MCF 10A (cell line): ENCODE measurements around the gene PUM2. TPM values are rescaled to one million over a fixed set of nuclear protein-coding genes. Genes with fewer than 3 reads are reported as not detected.

ENCODE experiments used
- BruUV-seq: library from RNA; stranded (reverse); fragments of 400-500 nt; replicated peaks from 2 replicates; lab custom pipeline; 2021; lab: Mats Ljungman, UMichigan
- CTCF ChIA-PET: fragments of 300-600 bp; sonication (Branson Sonifier 250); formaldehyde crosslinking; extraction: SDS; loops from one replicate; lab custom pipeline; 2021; ENCODE audit warnings: antibody characterized with exemption, inconsistent platforms; lab: Yijun Ruan, JAX
- POLR2A ChIA-PET: fragments of 300-600, 350-650 bp; sonication (Branson Sonifier 250); formaldehyde crosslinking; extraction: SDS; loops from one replicate; lab custom pipeline; 2020; ENCODE audit warnings: antibody characterized with exemption, inconsistent platforms; lab: Yijun Ruan, JAX
- DNase-seq: peaks from one replicate; pipeline ENCODE4 v3.0.0-alpha.2; 2018; ENCODE audit not compliant: unreplicated experiment
- H3K27ac Mint-ChIP-seq: one replicate; pipeline ENCODE4 v1.8.0; 2022; ENCODE audit warnings: mild to moderate bottlenecking, low read depth, mixed read lengths; ENCODE audit not compliant: unreplicated experiment
- H3K27me3 Mint-ChIP-seq: one replicate; pipeline ENCODE4 v1.8.0; 2022; ENCODE audit warnings: mixed read lengths; ENCODE audit not compliant: insufficient read depth, unreplicated experiment
- H3K36me3 Mint-ChIP-seq: one replicate; pipeline ENCODE4 v1.8.0; 2022; ENCODE audit warnings: mild to moderate bottlenecking, moderate library complexity, mixed read lengths; ENCODE audit not compliant: insufficient read depth, unreplicated experiment
- H3K4me1 Mint-ChIP-seq: one replicate; pipeline ENCODE4 v1.8.0; 2022; ENCODE audit warnings: mixed read lengths; ENCODE audit not compliant: insufficient read depth, unreplicated experiment
- H3K4me3 Mint-ChIP-seq: one replicate; pipeline ENCODE4 v1.8.0; 2022; ENCODE audit warnings: mild to moderate bottlenecking, moderate library complexity, mixed read lengths; ENCODE audit not compliant: unreplicated experiment
- H3K9me3 Mint-ChIP-seq: one replicate; pipeline ENCODE4 v1.8.0; 2022; ENCODE audit warnings: mixed read lengths; ENCODE audit not compliant: unreplicated experiment
- CTCF ChIP-seq: fragments of 200-600 bp; IDR thresholded peaks from one replicate; pipeline ENCODE4 v1.8.0; 2022; ENCODE audit warnings: antibody characterized with exemption, mild to moderate bottlenecking; ENCODE audit not compliant: unreplicated experiment
- intact Hi-C: fragments of 100-400 bp; cut with micrococcal nuclease; formaldehyde crosslinking; loops from 2 replicates; pipeline ENCODE4 v1.14.1; 2022
- total RNA-seq: library from RNA; stranded (reverse); gene quantifications from 2 replicates; pipeline ENCODE4 v1.2.3, GENCODE V29; 2022

PUM2 gene
- total RNA-seq, 1 experiment from 2014 or later, result 86.7 TPM

GRCh38 chr2:20366672-20367116 lies 16.1 kb upstream of the PUM2 start:
- Mint-ChIP-seq H3K36me3 (no peaks in the 10 kb centered on the region), H3K27ac (no peak overlapping the region), H3K27me3 (no peaks in the 10 kb centered on the region), H3K9me3 (no peaks in the 10 kb centered on the region), H3K4me3 (no peak overlapping the region), H3K4me1 (peaks cover 39% of the 10 kb centered on the region)
- intact Hi-C loops, result no loop called here
- BruUV-seq, result no TSS peak
- no peak for DNase-seq
- TF ChIP-seq CTCF, result no peak
- ChIA-PET POLR2A (interaction anchor here (1.6 to 6.0 kb wide), 2 partner anchors 12 to 17 kb away, joined by 5 to 91 read pairs; no protein-coding TSS in a partner anchor), CTCF (interaction anchor here (0.7 to 1.9 kb wide), 4 partner anchors 12 to 44 kb away, joined by 3 to 11 read pairs (median 8); no protein-coding TSS in a partner anchor)

- no TSS peak for BruUV-seq
- no peak overlapping the region for H3K27ac Mint-ChIP-seq
- H3K4me1 Mint-ChIP-seq, result peaks cover 33% of the 10 kb centered on the region
- CTCF ChIA-PET, result interaction anchor here (0.9 to 1.5 kb wide), 4 partner anchors 14 to 41 kb away, joined by 3 to 10 read pairs (median 6); no protein-coding TSS in a partner anchor
- POLR2A ChIA-PET, result interaction anchor here (0.5 to 1.6 kb wide), 8 partner anchors 9 to 82 kb away, joined by 3 to 7 read pairs (median 4); partner anchors contain the start of gene RHOB
- TF ChIP-seq CTCF, result no peak
- H3K4me3 Mint-ChIP-seq, result no peak overlapping the region
- no peaks in the 10 kb centered on the region for H3K27me3 Mint-ChIP-seq
- no peaks in the 10 kb centered on the region for H3K36me3 Mint-ChIP-seq
- intact Hi-C loops, result no loop called here
- H3K9me3 Mint-ChIP-seq, result no peaks in the 10 kb centered on the region
- peak; percentile 53 for DNase-seq
Observed at GRCh38 chr2:20365249-20365817, 14.7 kb upstream of the PUM2 start.

GRCh38 chr2:20363578-20363977 lies 12.9 kb upstream of the PUM2 start:
- DNase-seq, result no peak
- intact Hi-C loops, result no loop called here
- no TSS peak for BruUV-seq
- no peaks in the 10 kb centered on the region for H3K9me3 Mint-ChIP-seq
- ChIA-PET POLR2A (interaction anchor here (0.5 kb wide), 1 partner anchor 1427 kb away, joined by 3 read pairs; no protein-coding TSS in a partner anchor), CTCF (interaction anchor here (0.7 kb wide), 1 partner anchor 28 kb away, joined by 4 read pairs; no protein-coding TSS in a partner anchor)
- no peak for TF ChIP-seq CTCF
- peaks cover 6% of the 10 kb centered on the region for H3K36me3 Mint-ChIP-seq
- H3K27me3 Mint-ChIP-seq, result no peaks in the 10 kb centered on the region
- no peak overlapping the region for H3K27ac Mint-ChIP-seq
- peaks cover 17% of the 10 kb centered on the region for H3K4me1 Mint-ChIP-seq
- no peak overlapping the region for H3K4me3 Mint-ChIP-seq

DNA sequence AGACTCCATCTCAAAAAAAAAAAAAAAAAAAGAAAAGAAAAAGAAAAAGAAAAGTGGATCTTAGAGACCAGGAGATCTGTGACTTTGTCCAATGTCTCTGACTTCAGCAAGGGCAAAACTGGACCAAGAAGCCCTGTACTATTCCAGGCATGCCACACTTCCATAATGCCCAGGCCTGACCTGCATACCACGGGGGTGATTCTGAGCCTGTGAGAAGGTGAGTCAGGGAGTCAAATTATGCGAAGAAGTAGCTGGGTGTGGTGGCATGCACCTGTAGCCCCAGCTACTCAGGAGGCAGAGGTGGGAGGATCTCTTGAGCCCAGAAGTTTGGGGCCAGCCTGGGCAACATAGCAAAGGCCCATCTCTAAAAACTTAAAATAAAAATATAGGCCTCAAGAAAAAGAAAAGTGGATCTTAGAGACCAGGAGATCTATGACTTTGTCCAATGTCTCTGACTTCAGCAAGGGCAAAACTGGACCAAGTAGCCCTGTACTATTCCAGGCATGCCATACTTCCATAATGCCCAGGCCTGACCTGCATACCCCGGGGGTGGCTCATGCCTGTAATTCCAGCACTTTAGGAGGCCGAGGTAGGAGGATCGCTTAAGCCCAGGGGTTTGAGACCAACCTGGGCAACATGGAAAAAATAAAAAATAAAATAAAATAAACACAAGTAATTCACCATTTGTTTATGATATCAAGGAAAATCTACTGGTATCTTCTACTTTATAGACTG lies 12.2 kb upstream of the PUM2 start:
- Mint-ChIP-seq H3K27me3 (no peaks in the 10 kb centered on the region), H3K4me3 (no peak overlapping the region), H3K27ac (no peak overlapping the region), H3K36me3 (peaks cover 6% of the 10 kb centered on the region), H3K4me1 (peaks cover 21% of the 10 kb centered on the region), H3K9me3 (no peaks in the 10 kb centered on the region)
- ChIA-PET POLR2A (interaction anchor here (0.5 kb wide), 1 partner anchor 1427 kb away, joined by 3 read pairs; no protein-coding TSS in a partner anchor), CTCF (interaction anchor here (0.7 to 0.8 kb wide), 2 partner anchors 16 to 61 kb away, joined by 3 read pairs; no protein-coding TSS in a partner anchor)
- no peak for TF ChIP-seq CTCF
- intact Hi-C loops, result no loop called here
- no TSS peak for BruUV-seq
- DNase-seq, result no peak
